A673 (cell line): ENCODE measurements around the gene IFIT5. TPM values are rescaled to one million over a fixed set of nuclear protein-coding genes. Genes with fewer than 3 reads are reported as not detected.

Experiments
- BruUV-seq: library from RNA; stranded (reverse); fragments of 400-500 nt; replicated peaks from 2 replicates; lab custom pipeline; 2021; lab: Mats Ljungman, UMichigan
- CTCF ChIA-PET: fragments of 300-600 bp; sonication (Branson Sonifier 250); formaldehyde crosslinking; loops from one replicate; lab custom pipeline; 2022; ENCODE audit warnings: antibody characterized with exemption; lab: Charles Lee
- POLR2A ChIA-PET: fragments of 300-600 bp; sonication (Branson Sonifier 250); formaldehyde crosslinking; loops from one replicate; lab custom pipeline; 2022; ENCODE audit warnings: antibody characterized with exemption; ENCODE audit not compliant: low non-redundant PET; lab: Charles Lee
- DNase-seq: peaks from one replicate; pipeline ENCODE4 v3.0.0-alpha.2; 2015; ENCODE audit warnings: low spot score
- H3K27ac ChIP-seq: fragments of 200-600 bp; sonication (generic); 2 replicates; pipeline ENCODE4 v1.5.1; 2016; ENCODE audit warnings: mixed run types, low read depth, mild to moderate bottlenecking, mixed read lengths, antibody characterized with exemption, low read length; ENCODE audit not compliant: poor library complexity, severe bottlenecking
- H3K27me3 ChIP-seq: fragments of 200-600 bp; sonication (generic); replicated peaks from 2 replicates; pipeline ENCODE4 v1.6.1; 2017; ENCODE audit warnings: mixed run types, low read depth, mild to moderate bottlenecking, mixed read lengths, antibody characterized with exemption, low read length; ENCODE audit not compliant: insufficient read depth, poor library complexity
- H3K36me3 ChIP-seq: fragments of 200-600 bp; sonication (generic); 2 replicates; pipeline ENCODE4 v1.6.1; 2016; ENCODE audit warnings: mixed run types, mild to moderate bottlenecking, mixed read lengths, antibody characterized with exemption, low read length; ENCODE audit not compliant: insufficient read depth, poor library complexity, severe bottlenecking
- H3K4me1 ChIP-seq: fragments of 200-600 bp; sonication (generic); 2 replicates; pipeline ENCODE4 v1.6.1; 2017; ENCODE audit warnings: mixed run types, mild to moderate bottlenecking, mixed read lengths, antibody characterized with exemption, low read length; ENCODE audit not compliant: insufficient read depth, poor library complexity, severe bottlenecking
- H3K4me3 ChIP-seq: fragments of 200-600 bp; sonication (generic); 2 replicates; pipeline ENCODE4 v1.5.1; 2016; ENCODE audit warnings: low read depth, mixed run types, mild to moderate bottlenecking, mixed read lengths, low read length; ENCODE audit not compliant: poor library complexity, severe bottlenecking
- H3K9me3 ChIP-seq: fragments of 200-600 bp; sonication (generic); 2 replicates; pipeline ENCODE4 v1.6.1; 2016; ENCODE audit warnings: mixed run types, low read depth, mild to moderate bottlenecking, mixed read lengths, antibody characterized with exemption, low read length; ENCODE audit not compliant: poor library complexity, severe bottlenecking
- CTCF ChIP-seq: fragments of 300-800, 200-600 bp; sonication (generic); conservative IDR thresholded peaks from 2 replicates; pipeline ENCODE4 v1.5.1; 2017; ENCODE audit warnings: low read depth, mild to moderate bottlenecking, antibody characterized with exemption, low read length, moderate library complexity, mixed read lengths
- EZH2 ChIP-seq: fragments of 200-600 bp; sonication (generic); IDR thresholded peaks from 2 replicates; pipeline ENCODE4 v1.6.1; 2017; ENCODE audit warnings: borderline replicate concordance, low read depth, mild to moderate bottlenecking, mixed read lengths, antibody characterized with exemption, low read length; ENCODE audit not compliant: poor library complexity, severe bottlenecking
- intact Hi-C: fragments of 100-400 bp; cut with micrococcal nuclease; formaldehyde crosslinking; loops from one replicate; pipeline ENCODE4 v1.10.0; 2022; ENCODE audit not compliant: unreplicated experiment
- total RNA-seq: library from RNA; stranded (reverse); gene quantifications from 2 replicates; pipeline ENCODE4 v1.2.3, GENCODE V29; 2021

Gene IFIT5
- total RNA-seq, 1 experiment from 2014 or later = 15.8 TPM

DNA sequence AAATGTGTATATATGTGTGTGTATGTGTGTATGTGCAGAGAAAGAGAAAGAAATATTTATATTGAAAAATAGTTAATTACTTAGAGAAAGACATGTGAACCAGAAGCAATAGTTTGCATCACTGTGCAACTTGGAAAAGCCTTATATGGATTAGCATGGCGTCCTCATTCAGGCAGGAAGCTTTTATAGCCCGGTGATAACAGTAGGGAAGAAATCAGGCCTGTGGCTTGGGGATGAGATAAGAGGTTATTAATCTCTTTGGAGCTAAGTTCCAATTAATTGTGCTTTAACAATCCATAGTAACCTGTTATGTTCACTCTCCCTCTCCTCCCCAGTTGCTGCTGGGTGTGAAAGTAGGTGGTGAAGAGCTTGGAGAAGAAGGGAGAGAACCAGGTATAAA lies 36.5 kb downstream of the IFIT5 start:
- TF ChIP-seq CTCF = no peak
- TF ChIP-seq EZH2 = no peak
- intact Hi-C loops = no loop called here

GRCh38 chr10:89452193-89452592 lies 37.8 kb downstream of the IFIT5 start:
- H3K4me3 ChIP-seq = no peak overlapping the region
- BruUV-seq = no TSS peak
- no peaks in the 10 kb centered on the region for H3K9me3 ChIP-seq
- no peaks in the 10 kb centered on the region for H3K36me3 ChIP-seq
- no peak for DNase-seq
- no peak for TF ChIP-seq EZH2
- no peak for TF ChIP-seq CTCF
- intact Hi-C loops = no loop called here
- no peaks in the 10 kb centered on the region for H3K27me3 ChIP-seq
- H3K4me1 ChIP-seq = peaks cover 10% of the 10 kb centered on the region
- CTCF ChIA-PET = no interaction called here
- no peak overlapping the region for H3K27ac ChIP-seq
- POLR2A ChIA-PET = no interaction called here

More for the DNA sequence above, 36.5 kb downstream of the IFIT5 start:
- DNase-seq = no peak
- Histone ChIP-seq H3K4me3 (no peak overlapping the region), H3K27me3 (no peaks in the 10 kb centered on the region), H3K27ac (no peak overlapping the region), H3K36me3 (no peaks in the 10 kb centered on the region), H3K4me1 (peaks cover 9% of the 10 kb centered on the region), H3K9me3 (no peaks in the 10 kb centered on the region)
- CTCF ChIA-PET = no interaction called here
- BruUV-seq = no TSS peak
- POLR2A ChIA-PET = no interaction called here

- H3K27me3 ChIP-seq = no peaks in the 10 kb centered on the region
- POLR2A ChIA-PET = no interaction called here
- intact Hi-C loops = no loop called here
- TF ChIP-seq CTCF (no peak), EZH2 (no peak)
- no peak overlapping the region for H3K27ac ChIP-seq
- no TSS peak for BruUV-seq
- CTCF ChIA-PET = no interaction called here
- H3K9me3 ChIP-seq = no peaks in the 10 kb centered on the region
- H3K36me3 ChIP-seq = no peaks in the 10 kb centered on the region
- no peak overlapping the region for H3K4me3 ChIP-seq
- H3K4me1 ChIP-seq = peaks cover 34% of the 10 kb centered on the region
- DNase-seq = no peak
Measured at GRCh38 chr10:89454561-89455347, 40.4 kb downstream of the IFIT5 start.
